GM19372 (cell line): ENCODE data around the gene RPS15A.

Experiments
- ATAC-seq: cut with Tn5 transposase; IDR thresholded peaks from one replicate; pipeline ENCODE4 v1.9.1; 2021; ENCODE audit warnings: mild to moderate bottlenecking, low read depth, moderate library complexity; ENCODE audit not compliant: unreplicated experiment

Gene RPS15A

GRCh38 chr16:18789850-18790706 lies at the start of gene RPS15A:
RPS15A (minus strand) TSS chr16:18790334; CDS start chr16:18789113, 1,221 bp downstream.
- peak; percentile 85 for ATAC-seq

- ATAC-seq = no peak
These were observed 49.4 kb upstream of the RPS15A start for GRCh38 chr16:18839555-18839954.

- no peak for ATAC-seq
These were observed 46.6 kb upstream of the RPS15A start for GRCh38 chr16:18836702-18837101.

- ATAC-seq = no peak
These were observed 44.7 kb upstream of the RPS15A start for GRCh38 chr16:18834864-18835263.

- ATAC-seq = no peak
These were observed 43.8 kb upstream of the RPS15A start for GRCh38 chr16:18833707-18834505.

GRCh38 chr16:18832613-18833012 lies 42.5 kb upstream of the RPS15A start:
- no peak for ATAC-seq

- ATAC-seq = no peak
These were observed 41.9 kb upstream of the RPS15A start for GRCh38 chr16:18832006-18832405.

- ATAC-seq = no peak
These were observed 39.1 kb upstream of the RPS15A start for GRCh38 chr16:18829251-18829650.

- no peak for ATAC-seq
These were observed 37.8 kb upstream of the RPS15A start for GRCh38 chr16:18827890-18828289.

GRCh38 chr16:18816286-18816685 lies 26.2 kb upstream of the RPS15A start:
- ATAC-seq = no peak

- no peak for ATAC-seq
These were observed 21.8 kb upstream of the RPS15A start for GRCh38 chr16:18811925-18812324.

- no peak for ATAC-seq
These were observed 19.0 kb upstream of the RPS15A start for GRCh38 chr16:18809165-18809564.

- no peak for ATAC-seq
These were observed 15.2 kb upstream of the RPS15A start for GRCh38 chr16:18805257-18805773.

GRCh38 chr16:18804540-18804939 lies 14.4 kb upstream of the RPS15A start:
- no peak for ATAC-seq

- no peak for ATAC-seq
These were observed 13.7 kb upstream of the RPS15A start for GRCh38 chr16:18803569-18804462.

GRCh38 chr16:18802767-18803343 lies 12.7 kb upstream of the RPS15A start:
- ATAC-seq = no peak

- peak; percentile 91 for ATAC-seq
These were observed 11.2 kb upstream of the RPS15A start, which contains the start of gene ARL6IP1 for GRCh38 chr16:18801145-18801972. ARL6IP1 (minus strand) TSS chr16:18801549; CDS start chr16:18801466, 83 bp downstream.

GRCh38 chr16:18800775-18801144 lies 10.6 kb upstream of the RPS15A start:
- ATAC-seq = no peak

GRCh38 chr16:18800293-18800692 lies 10.2 kb upstream of the RPS15A start:
- ATAC-seq = no peak
